ENCODE results near the gene RPS6KL1. TPM values are rescaled to one million over a fixed set of nuclear protein-coding genes. Genes with fewer than 3 reads are reported as not detected.

Gene RPS6KL1
- total RNA-seq, 5 donors from 2014 or later (not counting 1 experiment from before 2014, with no cell fraction given), result 3.2 to 15.3 (median 6.2) TPM

- ChIA-PET CTCF (no interaction called here), POLR2A (no interaction called here)
- no peaks in the 10 kb centered on the region for H3K9me3 Mint-ChIP-seq
- Histone ChIP-seq H3K27me3 (replicated peaks in 1 of 2; ENCODE audit: control insufficient read depth in 2 of 2, extremely low read depth in 1 of 2, insufficient read depth in 2 of 2, low read length in 1 of 2) (peaks cover 0 to 23% of the 10 kb centered on the region in 2 experiments), H3K4me1 (ENCODE audit: control insufficient read depth in 1 of 2, extremely low read depth in 1 of 2, insufficient read depth in 2 of 2, low read length in 2 of 2) (no peaks in the 10 kb centered on the region), H3K36me3 (ENCODE audit: control insufficient read depth in 2 of 2, extremely low read depth in 1 of 2, insufficient read depth in 1 of 2, low read length in 1 of 2) (no peaks in the 10 kb centered on the region), H3K9me3 (no peaks in the 10 kb centered on the region), H3K4me3 (ENCODE audit: control insufficient read depth in 1 of 2, extremely low read depth in 1 of 2, low read length in 1 of 2) (no peak overlapping the region), H3K27ac (ENCODE audit: low read length) (no peak overlapping the region)
- no peaks in the 10 kb centered on the region for H3K36me3 Mint-ChIP-seq
- no peak overlapping the region for H3K4me3 Mint-ChIP-seq
- WGBS (ENCODE audit: insufficient coverage), result 71% methylated on average over 8 of the region's 12 CpGs
- peaks cover 3 to 8% of the 10 kb centered on the region in 2 donors for H3K27me3 Mint-ChIP-seq
- DNase-seq (no peak), ATAC-seq (replicated peaks in 1 of 4) (no peak)
- no peak overlapping the region for H3K27ac Mint-ChIP-seq
- peaks cover 0 to 6% (median 0%) of the 10 kb centered on the region in 3 donors for H3K4me1 Mint-ChIP-seq
Observed at GRCh38 chr14:74963178-74963704, 40.2 kb upstream of the RPS6KL1 start.

- DNase-seq (peak in 1 of 35 experiments; percentile 15), ATAC-seq (replicated peaks in 1 of 4) (no peak)
- ChIA-PET CTCF (no interaction called here), POLR2A (no interaction called here)
- Histone ChIP-seq H3K36me3 (ENCODE audit: control insufficient read depth in 2 of 2, extremely low read depth in 1 of 2, insufficient read depth in 1 of 2, low read length in 1 of 2) (no peaks in the 10 kb centered on the region), H3K27ac (ENCODE audit: low read length) (no peak overlapping the region), H3K9me3 (no peaks in the 10 kb centered on the region), H3K4me1 (ENCODE audit: control insufficient read depth in 1 of 2, extremely low read depth in 1 of 2, insufficient read depth in 2 of 2, low read length in 2 of 2) (no peaks in the 10 kb centered on the region), H3K4me3 (ENCODE audit: control insufficient read depth in 1 of 2, extremely low read depth in 1 of 2, low read length in 1 of 2) (no peak overlapping the region), H3K27me3 (replicated peaks in 1 of 2; ENCODE audit: control insufficient read depth in 2 of 2, extremely low read depth in 1 of 2, insufficient read depth in 2 of 2, low read length in 1 of 2) (peaks cover 0 to 23% of the 10 kb centered on the region in 2 experiments)
- H3K36me3 Mint-ChIP-seq, result no peaks in the 10 kb centered on the region
- peaks cover 0 to 6% (median 0%) of the 10 kb centered on the region in 3 donors for H3K4me1 Mint-ChIP-seq
- H3K27ac Mint-ChIP-seq, result no peak overlapping the region
- peaks cover 3 to 8% of the 10 kb centered on the region in 2 donors for H3K27me3 Mint-ChIP-seq
- no peaks in the 10 kb centered on the region for H3K9me3 Mint-ChIP-seq
- H3K4me3 Mint-ChIP-seq, result no peak overlapping the region
- 96% methylated on average over 4 of the region's 8 CpGs for WGBS (ENCODE audit: insufficient coverage)
Observed at GRCh38 chr14:74962493-74962892, 39.4 kb upstream of the RPS6KL1 start.

- Histone ChIP-seq H3K4me1 (ENCODE audit: control insufficient read depth in 1 of 2, extremely low read depth in 1 of 2, insufficient read depth in 2 of 2, low read length in 2 of 2) (no peaks in the 10 kb centered on the region), H3K27ac (ENCODE audit: low read length) (no peak overlapping the region), H3K27me3 (replicated peaks in 1 of 2; ENCODE audit: control insufficient read depth in 2 of 2, extremely low read depth in 1 of 2, insufficient read depth in 2 of 2, low read length in 1 of 2) (peaks cover 0 to 23% of the 10 kb centered on the region in 2 experiments), H3K9me3 (no peaks in the 10 kb centered on the region), H3K36me3 (ENCODE audit: control insufficient read depth in 2 of 2, extremely low read depth in 1 of 2, insufficient read depth in 1 of 2, low read length in 1 of 2) (no peaks in the 10 kb centered on the region), H3K4me3 (ENCODE audit: control insufficient read depth in 1 of 2, extremely low read depth in 1 of 2, low read length in 1 of 2) (no peak overlapping the region)
- ATAC-seq (replicated peaks in 1 of 4) (no peak), DNase-seq (no peak)
- Mint-ChIP-seq H3K4me1 (peaks cover 0 to 6% (median 0%) of the 10 kb centered on the region in 3 donors), H3K27ac (no peak overlapping the region), H3K4me3 (no peak overlapping the region), H3K36me3 (no peaks in the 10 kb centered on the region), H3K9me3 (no peaks in the 10 kb centered on the region), H3K27me3 (peaks cover 3 to 10% of the 10 kb centered on the region in 2 donors)
- WGBS (ENCODE audit: insufficient coverage), result 75% methylated on average over 4 of the region's 11 CpGs
- ChIA-PET CTCF (interaction anchor here in 1 of 2 donors (0.5 kb wide), 1 partner anchor 18 kb away, joined by 4 read pairs; no protein-coding TSS in a partner anchor), POLR2A (no interaction called here)
Observed at GRCh38 chr14:74962046-74962445, 39.0 kb upstream of the RPS6KL1 start.

- no peaks in the 10 kb centered on the region for H3K36me3 Mint-ChIP-seq
- H3K4me1 Mint-ChIP-seq, result peaks cover 0 to 7% (median 3%) of the 10 kb centered on the region in 3 donors
- peaks cover 0 to 28% of the 10 kb centered on the region in 2 experiments for H3K27me3 ChIP-seq (replicated peaks in 1 of 2; ENCODE audit: control insufficient read depth in 2 of 2, extremely low read depth in 1 of 2, insufficient read depth in 2 of 2, low read length in 1 of 2)
- no peak for ATAC-seq (replicated peaks in 1 of 4)
- no peak for DNase-seq
- CTCF ChIA-PET, result interaction anchor here in 1 of 2 donors (0.5 kb wide), 1 partner anchor 17 kb away, joined by 4 read pairs; no protein-coding TSS in a partner anchor
- no peaks in the 10 kb centered on the region for H3K9me3 Mint-ChIP-seq
- POLR2A ChIA-PET, result no interaction called here
- H3K27ac Mint-ChIP-seq, result no peak overlapping the region
- H3K27ac ChIP-seq (ENCODE audit: low read length), result no peak overlapping the region
- H3K4me1 ChIP-seq (ENCODE audit: control insufficient read depth in 1 of 2, extremely low read depth in 1 of 2, insufficient read depth in 2 of 2, low read length in 2 of 2), result no peaks in the 10 kb centered on the region
- no peaks in the 10 kb centered on the region for H3K36me3 ChIP-seq (ENCODE audit: control insufficient read depth in 2 of 2, extremely low read depth in 1 of 2, insufficient read depth in 1 of 2, low read length in 1 of 2)
- H3K9me3 ChIP-seq, result no peaks in the 10 kb centered on the region
- H3K4me3 Mint-ChIP-seq, result no peak overlapping the region
- 57% methylated on average over 3 of the region's 5 CpGs for WGBS (ENCODE audit: insufficient coverage)
- H3K4me3 ChIP-seq (ENCODE audit: control insufficient read depth in 1 of 2, extremely low read depth in 1 of 2, low read length in 1 of 2), result no peak overlapping the region
- H3K27me3 Mint-ChIP-seq, result peaks cover 6 to 10% of the 10 kb centered on the region in 2 donors
Observed at GRCh38 chr14:74961238-74961911, 38.3 kb upstream of the RPS6KL1 start.

- H3K9me3 Mint-ChIP-seq, result no peaks in the 10 kb centered on the region
- POLR2A ChIA-PET, result no interaction called here
- H3K4me1 Mint-ChIP-seq, result peaks cover 0 to 9% (median 6%) of the 10 kb centered on the region in 3 donors
Observed at GRCh38 chr14:74960736-74961135, 37.7 kb upstream of the RPS6KL1 start.

GRCh38 chr14:74959596-74960180 is 36.6 kb upstream of the RPS6KL1 start:
- no peak for DNase-seq

More at GRCh38 chr14:74960736-74961135, 37.7 kb upstream of the RPS6KL1 start:
- DNase-seq (no peak), ATAC-seq (replicated peaks in 1 of 4) (no peak)
- CTCF ChIA-PET, result no interaction called here
- Histone ChIP-seq H3K27ac (ENCODE audit: low read length) (no peak overlapping the region), H3K4me1 (ENCODE audit: control insufficient read depth in 1 of 2, extremely low read depth in 1 of 2, insufficient read depth in 2 of 2, low read length in 2 of 2) (no peaks in the 10 kb centered on the region), H3K36me3 (ENCODE audit: control insufficient read depth in 2 of 2, extremely low read depth in 1 of 2, insufficient read depth in 1 of 2, low read length in 1 of 2) (no peaks in the 10 kb centered on the region), H3K27me3 (replicated peaks in 1 of 2; ENCODE audit: control insufficient read depth in 2 of 2, extremely low read depth in 1 of 2, insufficient read depth in 2 of 2, low read length in 1 of 2) (peaks cover 0 to 34% of the 10 kb centered on the region in 2 experiments), H3K4me3 (ENCODE audit: control insufficient read depth in 1 of 2, extremely low read depth in 1 of 2, low read length in 1 of 2) (no peak overlapping the region), H3K9me3 (no peaks in the 10 kb centered on the region)
- 80% methylated on average over 4 of the region's 4 CpGs for WGBS (ENCODE audit: insufficient coverage)
- Mint-ChIP-seq H3K27ac (no peak overlapping the region), H3K4me3 (no peak overlapping the region), H3K36me3 (no peaks in the 10 kb centered on the region), H3K27me3 (peaks cover 7 to 10% of the 10 kb centered on the region in 2 donors)

More at GRCh38 chr14:74959596-74960180, 36.6 kb upstream of the RPS6KL1 start:
- Histone ChIP-seq H3K27ac (ENCODE audit: low read length) (no peak overlapping the region), H3K4me3 (ENCODE audit: control insufficient read depth in 1 of 2, extremely low read depth in 1 of 2, low read length in 1 of 2) (no peak overlapping the region), H3K27me3 (replicated peaks in 1 of 2; ENCODE audit: control insufficient read depth in 2 of 2, extremely low read depth in 1 of 2, insufficient read depth in 2 of 2, low read length in 1 of 2) (peaks cover 0 to 41% of the 10 kb centered on the region in 2 experiments), H3K4me1 (ENCODE audit: control insufficient read depth in 1 of 2, extremely low read depth in 1 of 2, insufficient read depth in 2 of 2, low read length in 2 of 2) (peaks cover 0 to 6% of the 10 kb centered on the region in 2 experiments), H3K36me3 (ENCODE audit: control insufficient read depth in 2 of 2, extremely low read depth in 1 of 2, insufficient read depth in 1 of 2, low read length in 1 of 2) (no peaks in the 10 kb centered on the region), H3K9me3 (no peaks in the 10 kb centered on the region)
- Mint-ChIP-seq H3K4me1 (peaks cover 3 to 9% (median 6%) of the 10 kb centered on the region in 3 donors), H3K27ac (no peak overlapping the region), H3K27me3 (peaks cover 7 to 10% of the 10 kb centered on the region in 2 donors), H3K36me3 (no peaks in the 10 kb centered on the region), H3K9me3 (no peaks in the 10 kb centered on the region), H3K4me3 (no peak overlapping the region)
- CTCF ChIA-PET, result no interaction called here
- WGBS (ENCODE audit: insufficient coverage), result 81% methylated on average over 2 of the region's 5 CpGs
- no peak for ATAC-seq (replicated peaks in 1 of 4)
- POLR2A ChIA-PET, result no interaction called here
